HepG2 (cell line): ENCODE measurements around the gene SERPIND1. TPM values are rescaled to one million over a fixed set of nuclear protein-coding genes. Genes with fewer than 3 reads are reported as not detected.

Experiments used
- AKNA ChIP-seq: sonication (generic); formaldehyde crosslinking; IDR thresholded peaks from 2 replicates; pipeline ENCODE4 v1.4.0; 2020; ENCODE audit warnings: missing genetic modification reagents, borderline replicate concordance
- BCL6 ChIP-seq: IDR thresholded peaks from 2 replicates; pipeline ENCODE4 v1.6.1; 2016; ENCODE audit warnings: missing genetic modification reagents, missing compliant biosample characterization
- CENPX ChIP-seq: sonication (generic); formaldehyde crosslinking; IDR thresholded peaks from 2 replicates; pipeline ENCODE4 v1.9.0; 2021; ENCODE audit warnings: mild to moderate bottlenecking, missing genetic modification reagents, moderate library complexity
- CTCF ChIP-seq: sonication (generic); formaldehyde crosslinking; IDR thresholded peaks from 2 replicates; pipeline ENCODE4 v1.5.0; 2020; ENCODE audit warnings: mild to moderate bottlenecking, missing genetic modification reagents, moderate library complexity
- DBP ChIP-seq: sonication (generic); formaldehyde crosslinking; IDR thresholded peaks from 2 replicates; pipeline ENCODE4 v1.4.0; 2020; ENCODE audit warnings: missing genetic modification reagents; ENCODE audit errors: not compliant biosample characterization
- FOXA3 ChIP-seq: IDR thresholded peaks from 2 replicates; pipeline ENCODE4 v1.6.1; 2016; ENCODE audit warnings: missing genetic modification reagents, missing compliant biosample characterization
- HNF4A ChIP-seq: sonication (generic); formaldehyde crosslinking; IDR thresholded peaks from 2 replicates; pipeline ENCODE4 v1.4.0; 2020; ENCODE audit warnings: missing genetic modification reagents
- ISL2 ChIP-seq: sonication (generic); formaldehyde crosslinking; IDR thresholded peaks from 2 replicates; pipeline ENCODE4 v1.5.0; 2020; ENCODE audit warnings: missing genetic modification reagents
- MEIS2 ChIP-seq: sonication (generic); formaldehyde crosslinking; IDR thresholded peaks from 2 replicates; pipeline ENCODE4 v1.9.0; 2021; ENCODE audit warnings: mild to moderate bottlenecking, missing genetic modification reagents
- NKX3-1 ChIP-seq: sonication (generic); formaldehyde crosslinking; IDR thresholded peaks from 2 replicates; pipeline ENCODE4 v1.5.0; 2020; ENCODE audit warnings: missing genetic modification reagents
- PAX8 ChIP-seq: sonication (generic); formaldehyde crosslinking; IDR thresholded peaks from 2 replicates; pipeline ENCODE4 v1.8.0; 2022; ENCODE audit warnings: mild to moderate bottlenecking, missing genetic modification reagents, borderline replicate concordance
- PHF21A ChIP-seq: sonication (generic); formaldehyde crosslinking; IDR thresholded peaks from 2 replicates; pipeline ENCODE4 v1.5.0; 2020; ENCODE audit warnings: mild to moderate bottlenecking, missing genetic modification reagents
- PRDM15 ChIP-seq: sonication (generic); formaldehyde crosslinking; IDR thresholded peaks from 2 replicates; pipeline ENCODE4 v1.4.0; 2020; ENCODE audit warnings: missing genetic modification reagents
- PTBP1 ChIP-seq: fragments of 200-400 bp; formaldehyde crosslinking; IDR thresholded peaks from 2 replicates; pipeline ENCODE4 v1.6.1; 2018; ENCODE audit warnings: low read length, low read depth; ENCODE audit not compliant: poor library complexity, severe bottlenecking
- RAD51 ChIP-seq: fragments of 450-650 bp; IDR thresholded peaks from 2 replicates; pipeline ENCODE4 v1.6.1; 2016; ENCODE audit warnings: borderline replicate concordance
- SIN3A ChIP-seq: IDR thresholded peaks from 2 replicates; pipeline ENCODE4 v1.6.1; 2011; ENCODE audit warnings: low read depth, mild to moderate bottlenecking, control low read depth, low read length, borderline replicate concordance
- ZBTB38 ChIP-seq: sonication (generic); formaldehyde crosslinking; IDR thresholded peaks from 2 replicates; pipeline ENCODE4 v1.5.1; 2020; ENCODE audit warnings: mild to moderate bottlenecking, missing genetic modification reagents
- ZNF678 ChIP-seq: sonication (generic); formaldehyde crosslinking; IDR thresholded peaks from 2 replicates; pipeline ENCODE4 v1.4.0; 2020; ENCODE audit warnings: mild to moderate bottlenecking, missing genetic modification reagents
- ZNF746 ChIP-seq: sonication (generic); formaldehyde crosslinking; IDR thresholded peaks from 2 replicates; pipeline ENCODE4 v1.8.0; 2022; ENCODE audit warnings: mild to moderate bottlenecking, missing genetic modification reagents
- ZSCAN9 ChIP-seq: IDR thresholded peaks from 2 replicates; pipeline ENCODE4 v1.6.1; 2016; ENCODE audit warnings: borderline replicate concordance
- polyA plus RNA-seq, 8 experiments: library from polyadenylated mRNA; depleted of rRNA in 3 of 8; stranded (reverse) in 7 of 8; unstranded in 1 of 8; fragments of >200 nt; fragmentation: Illumina TruSeq in 4 of 8; extraction: Trizol in 4 of 8; gene quantifications; 2 replicates each; pipeline versions ENCODE4 v1.2.1 to v1.2.3, GENCODE V29; 2011 to 2016; ENCODE audit warnings: low read depth in 4 of 8, missing spikeins in 1 of 8, mixed read lengths in 1 of 8; ENCODE audit not compliant: insufficient read depth in 1 of 8
- total RNA-seq, 5 experiments: library from RNA; depleted of rRNA; stranded (reverse); fragments of >200 nt; fragmentation: Illumina TruSeq; extraction: Trizol; gene quantifications; 2 replicates each; pipeline ENCODE4 v1.2.3, GENCODE V29; 2016; ENCODE audit warnings: low read depth in 1 of 5

SERPIND1 gene
- total and polyA plus RNA-seq, 2 of the 13 experiments (the other 11 are each of a cell fraction or from before 2014, with no cell fraction given), result 111 to 350 TPM

GRCh38 chr22:20773793-20774212, at the start of gene SERPIND1 (continued):
- TF ChIP-seq PAX8 (CRISPR knock-in tag) (no peak), NKX3-1 (no peak), SIN3A (peak; percentile 91; the same call in 1 of the 2 replicates), HNF4A (CRISPR knock-in tag) (peak; percentile 95), ZNF678 (CRISPR knock-in tag) (no peak), CTCF (CRISPR knock-in tag) (no peak; the same call in 1 of the 2 replicates), ZBTB38 (CRISPR knock-in tag) (no peak), MEIS2 (CRISPR knock-in tag) (peak; percentile 81), FOXA3 (peak; percentile 96), CENPX (no peak), BCL6 (CRISPR knock-in tag) (peak; percentile 78; the same call in 1 of the 2 replicates), PHF21A (peak; percentile 82; the same call in 1 of the 2 replicates), AKNA (CRISPR knock-in tag) (no peak), RAD51 (no peak), ZSCAN9 (0 out of 2 replicates have a peak, but pooled peaks have one; percentile 69), ZNF746 (CRISPR knock-in tag) (peak; percentile 46; the same call in 1 of the 2 replicates), ISL2 (peak; percentile 90), PTBP1 (no peak), PRDM15 (CRISPR knock-in tag) (peak; percentile 93), DBP (CRISPR knock-in tag) (peak; percentile 74)
